Liver (tissue), 9 donors: ENCODE data around the gene GPRC5B. TPM values are rescaled to one million over a fixed set of nuclear protein-coding genes. Genes with fewer than 3 reads are reported as not detected.

Source experiments
- DNase-seq: peaks from one replicate; pipeline ENCODE4 v3.0.0-alpha.2; 2017; ENCODE audit warnings: low spot score
- H3K27ac ChIP-seq, 2 donors: one replicate each; pipeline ENCODE4 v1.7.0; 2013; ENCODE audit warnings: inconsistent platforms in 2 of 2, low read length in 2 of 2, control low read depth in 1 of 2, low read depth in 1 of 2, mild to moderate bottlenecking in 1 of 2
- H3K27me3 ChIP-seq, 4 donors: one replicate each; pipeline versions ENCODE4 v1.6.1 to v1.7.0; 2013; ENCODE audit warnings: low read length in 3 of 4, inconsistent platforms in 1 of 4, mild to moderate bottlenecking in 1 of 4, moderate library complexity in 1 of 4; ENCODE audit not compliant: control insufficient read depth in 4 of 4, insufficient read depth in 4 of 4
- H3K36me3 ChIP-seq, 4 donors: one replicate each; pipeline versions ENCODE4 v1.6.1 to v1.7.0; 2013; ENCODE audit warnings: low read length in 3 of 4, mild to moderate bottlenecking in 3 of 4, low read depth in 1 of 4, moderate library complexity in 1 of 4; ENCODE audit not compliant: control insufficient read depth in 4 of 4, insufficient read depth in 3 of 4
- H3K4me1 ChIP-seq, 4 donors: one replicate each; pipeline versions ENCODE4 v1.6.1 to v1.7.0; 2013; ENCODE audit warnings: low read length in 3 of 4, mild to moderate bottlenecking in 3 of 4, moderate library complexity in 1 of 4; ENCODE audit not compliant: control insufficient read depth in 4 of 4, insufficient read depth in 4 of 4
- H3K4me3 ChIP-seq, 3 donors: one replicate each; pipeline versions ENCODE4 v1.6.1 to v1.7.0; 2013; ENCODE audit warnings: low read length in 3 of 3, control low read depth in 1 of 3, low read depth in 1 of 3, mild to moderate bottlenecking in 1 of 3
- H3K9ac ChIP-seq, 2 donors: one replicate each; pipeline ENCODE4 v1.7.0; 2013; ENCODE audit warnings: low read length in 2 of 2, mild to moderate bottlenecking in 2 of 2, moderate library complexity in 2 of 2, control low read depth in 1 of 2, low read depth in 1 of 2
- H3K9me3 ChIP-seq, 4 donors: one replicate each; pipeline versions ENCODE4 v1.6.1 to v1.7.0; 2013; ENCODE audit warnings: low read length in 3 of 4; ENCODE audit not compliant: control insufficient read depth in 4 of 4
- ATF3 ChIP-seq: IDR thresholded peaks from 2 replicates; pipeline ENCODE4 v1.6.1; 2016; ENCODE audit warnings: antibody characterized with exemption
- CTCF ChIP-seq: fragments of 150-350 bp; IDR thresholded peaks from 2 replicates; pipeline ENCODE4 v1.5.1; 2017; ENCODE audit warnings: improper control_type of control experiment, low read depth, low read length; ENCODE audit not compliant: missing input control
- EGR1 ChIP-seq, 2 donors: IDR thresholded peaks; 2 replicates each; pipeline ENCODE4 v1.6.1; 2016 to 2018; ENCODE audit warnings: antibody characterized with exemption in 2 of 2, low read depth in 2 of 2
- FOXA1 ChIP-seq: IDR thresholded peaks from 2 replicates; pipeline ENCODE4 v1.6.1; 2016; ENCODE audit warnings: antibody characterized with exemption
- FOXA2 ChIP-seq: IDR thresholded peaks from 2 replicates; pipeline ENCODE4 v1.6.1; 2016; ENCODE audit warnings: antibody characterized with exemption
- HNF4A ChIP-seq, 2 donors: conservative IDR thresholded peaks; 2 replicates each; pipeline ENCODE4 v1.6.1; 2016; ENCODE audit warnings: antibody characterized with exemption in 2 of 2, mild to moderate bottlenecking in 2 of 2
- HNF4G ChIP-seq: IDR thresholded peaks from 2 replicates; pipeline ENCODE4 v1.6.1; 2016; ENCODE audit warnings: antibody characterized with exemption
- JUND ChIP-seq, 2 donors: IDR thresholded peaks; 2 replicates each; pipeline ENCODE4 v1.6.1; 2016; ENCODE audit warnings: antibody characterized with exemption in 2 of 2
- NR2F2 ChIP-seq: IDR thresholded peaks from 2 replicates; pipeline ENCODE4 v1.6.1; 2016; ENCODE audit warnings: antibody characterized with exemption
- RAD21 ChIP-seq, 2 donors: IDR thresholded peaks; 2 replicates each; pipeline ENCODE4 v1.6.1; 2016; ENCODE audit warnings: antibody characterized with exemption in 2 of 2, mild to moderate bottlenecking in 2 of 2
- RXRA ChIP-seq, 2 donors: IDR thresholded peaks; 2 replicates each; pipeline ENCODE4 v1.6.1; 2017 to 2018; ENCODE audit warnings: antibody characterized with exemption in 2 of 2, mild to moderate bottlenecking in 1 of 2
- SP1 ChIP-seq: IDR thresholded peaks from 2 replicates; pipeline ENCODE4 v1.6.1; 2018; ENCODE audit warnings: antibody characterized with exemption, mild to moderate bottlenecking
- TAF1 ChIP-seq: conservative IDR thresholded peaks from 2 replicates; pipeline ENCODE4 v1.6.1; 2016; ENCODE audit warnings: antibody characterized with exemption, mild to moderate bottlenecking
- YY1 ChIP-seq: IDR thresholded peaks from 2 replicates; pipeline ENCODE4 v1.6.1; 2016; ENCODE audit warnings: antibody characterized with exemption, mild to moderate bottlenecking
- ZBTB33 ChIP-seq: IDR thresholded peaks from 2 replicates; pipeline ENCODE4 v1.6.1; 2016; ENCODE audit warnings: antibody characterized with exemption
- WGBS: extraction: QIAGEN DNeasy Blood & Tissue Kit; methylation state at CpG from one replicate; pipeline ENCODE4 v1.1.7; 2013; 5-methylcytosine and 5-hydroxymethylcytosine counted together
- polyA plus RNA-seq, 2 donors: library from polyadenylated mRNA; stranded (reverse) in 1 of 2; unstranded in 1 of 2; fragments of 200-250 nt in 1 of 2; fragments of >200 nt in 1 of 2; fragmentation: Nextera tagmentation in 1 of 2; extraction: Ambion mirVana in 1 of 2; gene quantifications; one replicate each; pipeline versions ENCODE4 v1.2.1 to v1.2.3, GENCODE V29; 2013 to 2015
- total RNA-seq, 2 donors: library from RNA; depleted of rRNA; stranded (reverse); fragments of >200 nt; gene quantifications; one replicate each; pipeline ENCODE4 v1.2.3, GENCODE V29; 2014
- donor health status: healthy.
- donor health status: healthy.
- donor health status: healthy.
- donor health status: healthy.
- donor health status: healthy.

GPRC5B gene
- total and polyA plus RNA-seq, 4 donors = 1.5 to 4.7 (median 2.7) TPM

- TF ChIP-seq ZBTB33 (no peak), ATF3 (no peak), NR2F2 (no peak), CTCF (no peak), EGR1 (IDR thresholded peaks at IDR 0.05; ENCODE audit: low read depth in 2 of 2) (no peak), RAD21 (IDR thresholded peaks at IDR 0.05) (no peak), JUND (IDR thresholded peaks at IDR 0.05) (no peak), YY1 (no peak), TAF1 (no peak)
- Histone ChIP-seq H3K36me3 (no peaks in the 10 kb centered on the region), H3K9me3 (no peaks in the 10 kb centered on the region), H3K4me1 (no peaks in the 10 kb centered on the region), H3K9ac (no peak overlapping the region), H3K4me3 (no peak overlapping the region), H3K27ac (no peak overlapping the region), H3K27me3 (no peaks in the 10 kb centered on the region)
- DNase-seq = no peak
- WGBS = 77% methylated on average over 2 of the region's 2 CpGs
These were observed 62.1 kb downstream of the GPRC5B start for GRCh38 chr16:19822533-19822932.

- TF ChIP-seq FOXA1 (no peak), YY1 (no peak), RXRA (IDR thresholded peaks at IDR 0.05) (no peak), SP1 (no peak), HNF4G (no peak), ATF3 (no peak), EGR1 (IDR thresholded peaks at IDR 0.05; ENCODE audit: low read depth in 2 of 2) (no peak), TAF1 (no peak), JUND (IDR thresholded peaks at IDR 0.05) (no peak), RAD21 (IDR thresholded peaks at IDR 0.05) (no peak), ZBTB33 (no peak), HNF4A (conservative IDR thresholded peaks at IDR 0.05) (no peak), CTCF (no peak), FOXA2 (no peak), NR2F2 (no peak)
- WGBS = 81% methylated on average over 7 of the region's 7 CpGs
- H3K9me3 ChIP-seq = no peaks in the 10 kb centered on the region
- no peak for DNase-seq
- no peak overlapping the region for H3K4me3 ChIP-seq
- H3K4me1 ChIP-seq = peaks cover 0 to 7% (median 3%) of the 10 kb centered on the region in 4 donors
- H3K9ac ChIP-seq = no peak overlapping the region
- no peaks in the 10 kb centered on the region for H3K36me3 ChIP-seq
- no peak overlapping the region for H3K27ac ChIP-seq
- no peaks in the 10 kb centered on the region for H3K27me3 ChIP-seq
These were observed 66.8 kb downstream of the GPRC5B start for GRCh38 chr16:19817875-19818274.
